Measurements from ENCODE around the gene KLHL18. TPM values are rescaled to one million over a fixed set of nuclear protein-coding genes. Genes with fewer than 3 reads are reported as not detected.

KLHL18 gene
- total RNA-seq, 2 experiments from 2014 or later: 13.1 to 28.6 TPM

- CTCF ChIA-PET (ENCODE audit: unreplicated experiment): no interaction called here
- no peak for TF ChIP-seq EZH2phosphoT487 (IDR thresholded peaks at IDR 0.05; ENCODE audit: borderline replicate concordance, low read depth, low read length)
- TF ChIP-seq, protein P1, sequence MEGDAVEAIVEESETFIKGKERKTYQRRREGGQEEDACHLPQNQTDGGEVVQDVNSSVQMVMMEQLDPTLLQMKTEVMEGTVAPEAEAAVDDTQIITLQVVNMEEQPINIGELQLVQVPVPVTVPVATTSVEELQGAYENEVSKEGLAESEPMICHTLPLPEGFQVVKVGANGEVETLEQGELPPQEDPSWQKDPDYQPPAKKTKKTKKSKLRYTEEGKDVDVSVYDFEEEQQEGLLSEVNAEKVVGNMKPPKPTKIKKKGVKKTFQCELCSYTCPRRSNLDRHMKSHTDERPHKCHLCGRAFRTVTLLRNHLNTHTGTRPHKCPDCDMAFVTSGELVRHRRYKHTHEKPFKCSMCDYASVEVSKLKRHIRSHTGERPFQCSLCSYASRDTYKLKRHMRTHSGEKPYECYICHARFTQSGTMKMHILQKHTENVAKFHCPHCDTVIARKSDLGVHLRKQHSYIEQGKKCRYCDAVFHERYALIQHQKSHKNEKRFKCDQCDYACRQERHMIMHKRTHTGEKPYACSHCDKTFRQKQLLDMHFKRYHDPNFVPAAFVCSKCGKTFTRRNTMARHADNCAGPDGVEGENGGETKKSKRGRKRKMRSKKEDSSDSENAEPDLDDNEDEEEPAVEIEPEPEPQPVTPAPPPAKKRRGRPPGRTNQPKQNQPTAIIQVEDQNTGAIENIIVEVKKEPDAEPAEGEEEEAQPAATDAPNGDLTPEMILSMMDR (conservative IDR thresholded peaks at IDR 0.05; ENCODE audit: low read length): peak; percentile 55
Observed at GRCh38 chr3:47274652-47275051, 8.1 kb upstream of the KLHL18 start.

DNA sequence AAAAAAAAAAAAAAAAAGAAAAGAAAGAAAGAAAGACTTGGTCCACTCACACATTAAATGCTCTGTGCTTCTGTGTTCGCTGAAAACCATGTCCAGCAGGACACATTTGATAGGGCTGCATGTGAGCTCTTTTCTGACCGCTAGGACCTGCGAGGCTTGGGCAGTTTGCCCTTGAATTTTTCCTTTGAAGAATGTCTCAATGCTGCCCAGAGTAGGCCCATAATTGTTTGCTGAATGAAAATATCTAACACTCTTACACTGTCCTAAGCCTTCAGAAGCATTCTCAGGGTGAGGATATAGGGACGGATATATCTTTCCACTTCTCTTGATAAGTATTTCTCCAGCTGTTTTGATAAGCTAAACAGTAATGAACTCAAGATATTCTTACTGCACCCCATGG lies 6.2 kb upstream of the KLHL18 start:
- CTCF ChIA-PET (ENCODE audit: unreplicated experiment): no interaction called here
- BruUV-seq (replicated peaks): no TSS peak
- no peaks in the 10 kb centered on the region for H3K79me2 ChIP-seq (ENCODE audit: insufficient read depth, low read depth, low read length)
- H2AFZ ChIP-seq (ENCODE audit: low read length): no peak overlapping the region
- no peak for DNase-seq (ENCODE audit: low spot score)
- peaks cover 10% of the 10 kb centered on the region for H3K4me1 ChIP-seq (ENCODE audit: insufficient read depth, low read length, poor library complexity, severe bottlenecking)
- H3K4me2 ChIP-seq (ENCODE audit: low read length): no peak overlapping the region
- no peaks in the 10 kb centered on the region; the same call in 1 of the 2 replicates for H3K36me3 ChIP-seq (ENCODE audit: insufficient read depth, low read length)
- POLR2A ChIA-PET: interaction anchor here (0.6 kb wide), 1 partner anchor 45 kb away, joined by 3 read pairs; no protein-coding TSS in a partner anchor
- no peaks in the 10 kb centered on the region for H3K9me2 ChIP-seq (ENCODE audit: insufficient read depth, low read length)
- H3K9me3 ChIP-seq (ENCODE audit: low read length): no peaks in the 10 kb centered on the region
- H4K20me1 ChIP-seq (ENCODE audit: insufficient read depth, low read length): no peaks in the 10 kb centered on the region
- H3K27ac ChIP-seq (ENCODE audit: low read depth, low read length, poor library complexity, severe bottlenecking): no peak overlapping the region
- TF ChIP-seq, protein P1 (conservative IDR thresholded peaks at IDR 0.05; ENCODE audit: low read length): no peak
- TF ChIP-seq EZH2phosphoT487 (IDR thresholded peaks at IDR 0.05; ENCODE audit: borderline replicate concordance, low read depth, low read length): no peak
- intact Hi-C loops (cut with micrococcal nuclease; ENCODE audit: unreplicated experiment): no loop called here
- no peak overlapping the region for H3K4me3 ChIP-seq (ENCODE audit: low read depth, low read length, poor library complexity, severe bottlenecking)

More at GRCh38 chr3:47274652-47275051, 8.1 kb upstream of the KLHL18 start:
- POLR2A ChIA-PET: interaction anchor here (1.7 kb wide), 1 partner anchor 39 kb away, joined by 5 read pairs; no protein-coding TSS in a partner anchor
- Histone ChIP-seq H4K20me1 (ENCODE audit: insufficient read depth, low read length) (no peaks in the 10 kb centered on the region), H2AFZ (ENCODE audit: low read length) (no peak overlapping the region), H3K4me2 (ENCODE audit: low read length) (no peak overlapping the region), H3K79me2 (ENCODE audit: insufficient read depth, low read depth, low read length) (no peaks in the 10 kb centered on the region), H3K4me1 (ENCODE audit: insufficient read depth, low read length, poor library complexity, severe bottlenecking) (no peaks in the 10 kb centered on the region), H3K9me2 (ENCODE audit: insufficient read depth, low read length) (no peaks in the 10 kb centered on the region), H3K9me3 (ENCODE audit: low read length) (no peaks in the 10 kb centered on the region), H3K4me3 (ENCODE audit: low read depth, low read length, poor library complexity, severe bottlenecking) (no peak overlapping the region), H3K27ac (ENCODE audit: low read depth, low read length, poor library complexity, severe bottlenecking) (no peak overlapping the region), H3K36me3 (ENCODE audit: insufficient read depth, low read length) (no peaks in the 10 kb centered on the region; the same call in 1 of the 2 replicates)
- BruUV-seq (replicated peaks): no TSS peak
- no peak for DNase-seq (ENCODE audit: low spot score)
- intact Hi-C loops (cut with micrococcal nuclease; ENCODE audit: unreplicated experiment): no loop called here

DNA sequence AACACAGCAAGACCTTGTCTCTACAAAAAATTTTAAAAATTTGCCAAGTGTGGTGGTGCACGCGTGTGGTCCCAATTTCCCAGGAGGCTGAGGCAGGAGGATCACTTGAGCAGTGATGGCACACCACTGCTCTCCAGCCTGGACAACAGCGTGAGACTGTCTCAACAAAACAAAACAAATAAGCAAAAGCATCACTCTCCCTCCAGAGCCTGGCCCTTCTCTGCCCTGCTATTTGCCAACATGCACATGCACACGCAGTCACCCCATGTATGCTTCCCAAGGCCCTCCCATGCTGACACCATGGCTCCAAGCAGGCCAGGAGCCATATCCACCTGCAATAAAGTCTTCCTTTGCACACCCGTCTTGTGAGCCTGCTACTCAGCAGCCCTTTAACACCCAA lies 2.2 kb upstream of the KLHL18 start:
- intact Hi-C loops (cut with micrococcal nuclease; ENCODE audit: unreplicated experiment): loop anchor here (5.0 kb wide), 1 partner anchor 42 kb away; no protein-coding TSS in a partner anchor
- DNase-seq (ENCODE audit: low spot score): no peak
- H3K4me1 ChIP-seq (ENCODE audit: insufficient read depth, low read length, poor library complexity, severe bottlenecking): peaks cover 34% of the 10 kb centered on the region
- H3K4me2 ChIP-seq (ENCODE audit: low read length): peak overlapping the region; percentile 17; the same call in 1 of the 2 replicates
- no peaks in the 10 kb centered on the region for H3K9me2 ChIP-seq (ENCODE audit: insufficient read depth, low read length)
- CTCF ChIA-PET (ENCODE audit: unreplicated experiment): no interaction called here
- TF ChIP-seq, protein P1 (conservative IDR thresholded peaks at IDR 0.05; ENCODE audit: low read length): no peak
- TF ChIP-seq EZH2phosphoT487 (IDR thresholded peaks at IDR 0.05; ENCODE audit: borderline replicate concordance, low read depth, low read length): no peak
- H4K20me1 ChIP-seq (ENCODE audit: insufficient read depth, low read length): no peaks in the 10 kb centered on the region
- POLR2A ChIA-PET: interaction anchor here (0.5 kb wide), 1 partner anchor 10 kb away, joined by 4 read pairs; no protein-coding TSS in a partner anchor
- H3K36me3 ChIP-seq (ENCODE audit: insufficient read depth, low read length): peaks cover 3% of the 10 kb centered on the region; the same call in 1 of the 2 replicates
- H3K79me2 ChIP-seq (ENCODE audit: insufficient read depth, low read depth, low read length): peaks cover 24% of the 10 kb centered on the region
- H3K4me3 ChIP-seq (ENCODE audit: low read depth, low read length, poor library complexity, severe bottlenecking): no peak overlapping the region
- no peak overlapping the region for H3K27ac ChIP-seq (ENCODE audit: low read depth, low read length, poor library complexity, severe bottlenecking)
- H2AFZ ChIP-seq (ENCODE audit: low read length): no peak overlapping the region
- BruUV-seq (replicated peaks): no TSS peak
- no peaks in the 10 kb centered on the region for H3K9me3 ChIP-seq (ENCODE audit: low read length)

Data from OCI-LY7 (cell line).